Ishikawa (cell line): Measurements from ENCODE around the gene WDFY1.

ENCODE experiments used
- CEBPB ChIP-seq: IDR thresholded peaks from 2 replicates; pipeline ENCODE4 v1.6.1; 2012
- CREB1 ChIP-seq: IDR thresholded peaks from 2 replicates; pipeline ENCODE4 v1.6.1; 2012; ENCODE audit warnings: low read depth
- EGR1 ChIP-seq: IDR thresholded peaks from 2 replicates; pipeline ENCODE4 v1.6.1; 2012
- EP300 ChIP-seq: IDR thresholded peaks from 2 replicates; pipeline ENCODE4 v1.6.1; 2012; ENCODE audit warnings: borderline replicate concordance
- FOXM1 ChIP-seq: IDR thresholded peaks from 2 replicates; pipeline ENCODE4 v1.6.1; 2012; ENCODE audit warnings: low read depth, borderline replicate concordance
- NFIC ChIP-seq: IDR thresholded peaks from 2 replicates; pipeline ENCODE4 v1.6.1; 2012
- RAD21 ChIP-seq: IDR thresholded peaks from 2 replicates; pipeline ENCODE4 v1.6.1; 2012; ENCODE audit warnings: low read depth
- TAF1 ChIP-seq: IDR thresholded peaks from 2 replicates; pipeline ENCODE4 v1.6.1; 2012; ENCODE audit warnings: low read depth, mild to moderate bottlenecking
- TCF12 ChIP-seq: IDR thresholded peaks from 2 replicates; pipeline ENCODE4 v1.6.1; 2012; ENCODE audit warnings: low read depth
- TEAD4 ChIP-seq: IDR thresholded peaks from 2 replicates; pipeline ENCODE4 v1.6.1; 2012
- YY1 ChIP-seq: IDR thresholded peaks from 2 replicates; pipeline ENCODE4 v1.6.1; 2012; ENCODE audit warnings: low read depth
- ZBTB7A ChIP-seq: IDR thresholded peaks from 2 replicates; pipeline ENCODE4 v1.6.1; 2012; ENCODE audit warnings: low read depth
- TF ChIP-seq, protein P1 (sequence below): IDR thresholded peaks from 2 replicates; pipeline ENCODE4 v1.6.1; 2012
- TF ChIP-seq, protein P2 (sequence below): IDR thresholded peaks from 2 replicates; pipeline ENCODE4 v1.6.1; 2012
- TF ChIP-seq, protein P3 (sequence below): IDR thresholded peaks from 2 replicates; pipeline ENCODE4 v1.6.1; 2012; ENCODE audit warnings: low read depth, mild to moderate bottlenecking

The WDFY1 gene

DNA sequence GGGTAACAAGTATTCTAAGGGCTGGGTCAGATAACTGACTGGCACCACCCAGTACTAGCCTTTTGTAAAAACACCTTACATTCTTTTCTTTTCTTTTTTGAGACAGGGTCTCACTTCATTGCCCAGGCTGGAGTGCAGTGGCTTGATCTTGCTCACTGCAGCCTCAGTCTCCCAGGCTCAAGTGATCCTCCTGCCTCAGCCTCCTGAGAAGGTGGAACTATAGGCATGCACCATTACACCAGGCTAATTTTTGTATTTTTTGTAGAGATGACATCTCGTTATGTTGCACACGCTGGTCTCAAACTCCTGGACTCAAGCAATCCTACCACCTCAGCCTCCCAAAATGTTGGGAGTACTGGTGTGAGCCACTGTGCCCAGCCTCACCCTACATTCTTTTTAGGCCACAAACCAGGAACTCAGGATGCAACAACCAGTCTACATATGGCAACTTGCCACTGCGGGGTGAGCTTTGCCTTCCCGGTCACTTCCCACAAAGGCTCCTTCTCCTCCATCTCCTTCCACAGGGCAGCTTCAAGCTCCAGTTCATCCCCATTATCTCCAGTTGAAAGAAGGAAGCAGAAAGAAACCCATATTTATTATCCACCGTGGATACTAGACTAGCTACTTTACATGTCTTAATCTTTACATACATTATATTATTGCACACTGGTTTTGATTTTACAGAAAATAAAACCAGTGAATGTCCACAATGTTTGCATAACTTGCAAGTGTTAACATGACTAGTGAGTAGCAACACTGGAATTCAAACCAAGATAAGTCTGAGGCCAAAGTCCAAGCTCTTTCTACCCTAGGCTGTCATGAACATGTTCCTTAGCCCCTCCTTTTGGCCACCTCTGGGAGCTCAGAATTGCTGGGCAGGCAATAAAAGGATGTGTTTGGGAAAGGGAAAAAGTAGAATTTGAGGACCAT is 84.1 kb downstream of the WDFY1 start:
- TF ChIP-seq TCF12: no peak
- TF ChIP-seq, protein P1, sequence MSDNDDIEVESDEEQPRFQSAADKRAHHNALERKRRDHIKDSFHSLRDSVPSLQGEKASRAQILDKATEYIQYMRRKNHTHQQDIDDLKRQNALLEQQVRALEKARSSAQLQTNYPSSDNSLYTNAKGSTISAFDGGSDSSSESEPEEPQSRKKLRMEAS: no peak
- no peak for TF ChIP-seq YY1
- TF ChIP-seq, protein P2, sequence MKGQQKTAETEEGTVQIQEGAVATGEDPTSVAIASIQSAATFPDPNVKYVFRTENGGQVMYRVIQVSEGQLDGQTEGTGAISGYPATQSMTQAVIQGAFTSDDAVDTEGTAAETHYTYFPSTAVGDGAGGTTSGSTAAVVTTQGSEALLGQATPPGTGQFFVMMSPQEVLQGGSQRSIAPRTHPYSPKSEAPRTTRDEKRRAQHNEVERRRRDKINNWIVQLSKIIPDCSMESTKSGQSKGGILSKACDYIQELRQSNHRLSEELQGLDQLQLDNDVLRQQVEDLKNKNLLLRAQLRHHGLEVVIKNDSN: no peak
- no peak for TF ChIP-seq RAD21
- no peak for TF ChIP-seq TAF1
- TF ChIP-seq, protein P3, sequence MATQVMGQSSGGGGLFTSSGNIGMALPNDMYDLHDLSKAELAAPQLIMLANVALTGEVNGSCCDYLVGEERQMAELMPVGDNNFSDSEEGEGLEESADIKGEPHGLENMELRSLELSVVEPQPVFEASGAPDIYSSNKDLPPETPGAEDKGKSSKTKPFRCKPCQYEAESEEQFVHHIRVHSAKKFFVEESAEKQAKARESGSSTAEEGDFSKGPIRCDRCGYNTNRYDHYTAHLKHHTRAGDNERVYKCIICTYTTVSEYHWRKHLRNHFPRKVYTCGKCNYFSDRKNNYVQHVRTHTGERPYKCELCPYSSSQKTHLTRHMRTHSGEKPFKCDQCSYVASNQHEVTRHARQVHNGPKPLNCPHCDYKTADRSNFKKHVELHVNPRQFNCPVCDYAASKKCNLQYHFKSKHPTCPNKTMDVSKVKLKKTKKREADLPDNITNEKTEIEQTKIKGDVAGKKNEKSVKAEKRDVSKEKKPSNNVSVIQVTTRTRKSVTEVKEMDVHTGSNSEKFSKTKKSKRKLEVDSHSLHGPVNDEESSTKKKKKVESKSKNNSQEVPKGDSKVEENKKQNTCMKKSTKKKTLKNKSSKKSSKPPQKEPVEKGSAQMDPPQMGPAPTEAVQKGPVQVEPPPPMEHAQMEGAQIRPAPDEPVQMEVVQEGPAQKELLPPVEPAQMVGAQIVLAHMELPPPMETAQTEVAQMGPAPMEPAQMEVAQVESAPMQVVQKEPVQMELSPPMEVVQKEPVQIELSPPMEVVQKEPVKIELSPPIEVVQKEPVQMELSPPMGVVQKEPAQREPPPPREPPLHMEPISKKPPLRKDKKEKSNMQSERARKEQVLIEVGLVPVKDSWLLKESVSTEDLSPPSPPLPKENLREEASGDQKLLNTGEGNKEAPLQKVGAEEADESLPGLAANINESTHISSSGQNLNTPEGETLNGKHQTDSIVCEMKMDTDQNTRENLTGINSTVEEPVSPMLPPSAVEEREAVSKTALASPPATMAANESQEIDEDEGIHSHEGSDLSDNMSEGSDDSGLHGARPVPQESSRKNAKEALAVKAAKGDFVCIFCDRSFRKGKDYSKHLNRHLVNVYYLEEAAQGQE: no peak
- TF ChIP-seq ZBTB7A: no peak
- TF ChIP-seq TEAD4: no peak
- no peak for TF ChIP-seq EP300
- TF ChIP-seq NFIC: no peak
- TF ChIP-seq FOXM1: no peak
- TF ChIP-seq CEBPB: no peak
- no peak for TF ChIP-seq EGR1
- TF ChIP-seq CREB1: no peak

DNA sequence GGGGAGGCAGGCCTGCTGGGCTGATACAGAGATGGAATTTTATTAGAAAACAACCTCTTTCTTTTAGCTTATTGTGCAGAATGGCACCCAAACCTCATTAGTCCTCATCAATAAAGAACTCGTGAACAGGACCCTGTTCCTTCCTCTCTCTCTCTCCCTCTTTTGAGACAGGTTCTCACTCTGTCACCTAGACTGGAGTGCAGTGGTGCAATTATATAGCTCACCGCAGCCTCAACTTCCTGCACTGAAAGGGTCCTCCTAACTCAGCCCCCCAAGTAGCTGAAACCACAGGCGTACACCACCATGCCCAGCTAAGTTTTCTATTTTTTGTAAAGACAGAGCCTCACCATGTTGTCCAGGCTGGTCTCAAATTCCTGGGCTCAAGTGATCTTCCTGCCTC is 86.1 kb downstream of the WDFY1 start:
- TF ChIP-seq NFIC: no peak
- TF ChIP-seq, protein P1: no peak
- no peak for TF ChIP-seq EGR1
- TF ChIP-seq, protein P3: no peak

DNA sequence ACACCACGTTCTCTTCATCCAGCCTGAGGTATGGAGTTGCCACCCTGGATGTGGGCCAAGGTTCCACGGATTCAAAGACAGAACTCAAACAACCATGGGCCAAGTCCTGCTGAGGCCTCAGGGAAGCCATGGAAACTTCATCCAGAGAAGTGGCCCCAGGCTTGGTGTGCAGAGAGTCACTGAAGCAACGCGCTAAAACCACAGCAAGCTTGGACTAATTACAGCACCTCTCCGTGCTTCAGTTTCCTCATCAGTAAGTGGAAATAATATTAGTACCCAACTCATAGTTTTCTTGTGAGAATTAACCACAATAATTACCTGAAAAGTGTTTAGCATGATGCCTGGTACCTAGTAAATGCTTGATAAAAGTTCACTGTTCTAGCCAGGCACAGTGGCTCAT is 88.6 kb downstream of the WDFY1 start:
- TF ChIP-seq, protein P2: no peak
- no peak for TF ChIP-seq FOXM1
- TF ChIP-seq EP300: no peak
- TF ChIP-seq TAF1: no peak
- TF ChIP-seq EGR1: no peak
- TF ChIP-seq ZBTB7A: no peak
- TF ChIP-seq CEBPB: no peak
- TF ChIP-seq, protein P1: no peak
- TF ChIP-seq RAD21: no peak
- no peak for TF ChIP-seq YY1
- no peak for TF ChIP-seq TCF12
- TF ChIP-seq, protein P3: no peak

DNA sequence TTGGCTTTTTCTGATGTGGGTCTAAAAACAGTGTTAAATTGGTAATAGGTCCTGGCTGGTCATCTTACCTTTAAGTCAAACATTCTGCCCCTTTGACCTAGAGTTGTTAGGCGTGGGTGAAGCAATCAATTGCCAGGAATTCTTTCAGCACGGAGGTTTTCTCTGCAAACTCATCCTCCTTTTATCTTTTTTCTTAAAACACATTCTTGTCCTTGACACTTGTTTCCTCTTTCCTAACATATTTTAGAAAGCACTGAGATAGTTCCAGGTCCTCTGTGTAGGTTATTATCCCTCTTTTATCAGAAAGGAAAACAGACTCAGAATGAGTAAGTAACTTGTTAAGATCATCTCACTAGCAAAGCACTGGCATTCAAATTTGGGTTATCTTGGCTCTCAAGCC is 89.1 kb downstream of the WDFY1 start:
- TF ChIP-seq ZBTB7A (no peak), NFIC (no peak), YY1 (no peak), TCF12 (no peak), CREB1 (no peak), RAD21 (no peak), TEAD4 (no peak), TAF1 (no peak), CEBPB (no peak), FOXM1 (no peak), EP300 (no peak), EGR1 (no peak)
- TF ChIP-seq, protein P2: no peak
- TF ChIP-seq, protein P1: no peak
- TF ChIP-seq, protein P3: no peak
